T-helper 22 cell (primary cell): ENCODE results near the gene PLCXD1.
A peak's percentile ranks its signal among the peaks of the same experiment; 100 is the strongest.
"Not testable (repeated sequence)": the region's sequence is repeated elsewhere in the genome, so short reads cannot be mapped to it uniquely, and the experiment has no call there.

Experiments
- DNase-seq: peaks from one replicate; pipeline ENCODE4 v3.0.0-alpha.2; 2020; ENCODE audit warnings: low read depth

PLCXD1 gene

GRCh38 chrX:316351-317325 is 35.5 kb downstream of the PLCXD1 start:
- no peak for DNase-seq

- no peak for DNase-seq
Measured at GRCh38 chrX:317424-318067, 36.4 kb downstream of the PLCXD1 start.

GRCh38 chrX:318068-318738 is 37.0 kb downstream of the PLCXD1 start:
- peak; percentile 99 for DNase-seq

DNA sequence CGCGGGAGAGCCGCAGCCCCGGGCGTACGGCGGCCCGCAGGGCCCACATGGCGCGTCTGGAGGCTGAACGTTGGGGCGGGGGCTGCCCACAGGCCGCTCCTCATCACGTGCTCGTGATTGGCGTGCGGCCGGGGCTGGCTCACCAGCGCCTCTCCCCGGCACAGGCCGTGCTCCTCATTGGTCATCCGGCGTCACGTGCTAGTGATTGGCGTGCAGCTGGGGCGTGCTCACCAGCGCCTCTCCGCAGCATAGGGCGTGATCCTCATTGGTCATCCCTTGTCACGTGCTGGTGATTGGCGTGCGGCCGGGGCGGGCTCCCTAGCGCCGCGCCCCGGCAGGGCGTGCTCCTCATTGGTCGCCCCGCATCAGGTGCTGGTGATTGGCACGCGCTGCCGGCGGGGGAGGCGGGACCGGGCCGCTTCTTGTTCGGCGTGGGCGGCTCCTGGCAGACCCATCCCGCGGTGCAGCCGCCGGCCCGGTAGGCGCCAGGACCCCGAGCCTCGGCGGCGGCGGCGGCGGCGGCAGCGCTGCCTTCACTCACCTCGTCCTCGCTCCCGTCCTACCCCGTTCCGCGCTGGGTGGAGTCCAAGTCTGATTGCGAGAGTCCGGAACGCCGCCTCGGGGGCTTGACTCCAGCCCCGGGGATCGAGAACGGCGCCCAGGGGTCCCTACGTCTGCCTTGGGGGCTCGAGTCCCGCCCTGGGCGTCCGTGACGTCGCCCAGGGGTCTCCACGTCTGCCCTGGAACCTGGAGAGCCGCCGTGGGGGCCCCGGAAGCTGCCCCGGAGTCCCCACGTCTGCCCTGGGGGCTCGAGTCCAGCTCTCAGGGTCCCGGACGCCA is 37.8 kb downstream of the PLCXD1 start, which contains the start of gene GTPBP6:
TSS of gene GTPBP6 (minus strand) at position 58 of the 840 bp plus-strand sequence. CDS start at position 49, 9 bp downstream.
- peak; percentile 100 for DNase-seq

DNA sequence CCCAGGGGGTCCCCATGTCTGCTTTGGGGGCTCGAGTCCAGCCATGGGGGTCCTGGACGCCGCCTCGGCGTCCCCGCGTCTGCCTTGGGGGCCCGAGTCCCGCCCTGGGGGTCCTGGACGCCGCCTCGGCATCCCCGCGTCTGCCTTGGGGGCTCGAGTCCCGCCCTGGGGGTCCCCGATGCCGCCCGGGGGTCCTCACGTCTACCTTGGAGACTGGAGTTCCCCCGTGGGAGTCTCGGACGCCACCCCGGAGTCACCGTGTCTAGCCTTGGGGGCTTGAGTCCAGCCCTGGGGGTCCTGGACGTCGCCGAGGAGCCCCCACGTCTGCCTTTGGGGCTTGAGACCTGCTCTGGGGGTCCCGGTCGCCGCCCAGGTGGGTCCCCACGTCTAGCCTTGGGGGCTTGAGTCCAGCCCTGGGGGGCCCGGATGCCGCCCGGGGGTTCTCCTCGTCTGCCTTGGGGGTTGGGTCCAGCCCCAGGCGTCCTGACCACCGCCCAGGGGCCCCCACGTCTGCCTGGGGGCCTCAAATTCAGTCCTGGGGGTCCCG is 38.5 kb downstream of the PLCXD1 start:
- DNase-seq, result no peak

- no peak for DNase-seq
Measured at GRCh38 chrX:320126-320783, 39.1 kb downstream of the PLCXD1 start.

DNA sequence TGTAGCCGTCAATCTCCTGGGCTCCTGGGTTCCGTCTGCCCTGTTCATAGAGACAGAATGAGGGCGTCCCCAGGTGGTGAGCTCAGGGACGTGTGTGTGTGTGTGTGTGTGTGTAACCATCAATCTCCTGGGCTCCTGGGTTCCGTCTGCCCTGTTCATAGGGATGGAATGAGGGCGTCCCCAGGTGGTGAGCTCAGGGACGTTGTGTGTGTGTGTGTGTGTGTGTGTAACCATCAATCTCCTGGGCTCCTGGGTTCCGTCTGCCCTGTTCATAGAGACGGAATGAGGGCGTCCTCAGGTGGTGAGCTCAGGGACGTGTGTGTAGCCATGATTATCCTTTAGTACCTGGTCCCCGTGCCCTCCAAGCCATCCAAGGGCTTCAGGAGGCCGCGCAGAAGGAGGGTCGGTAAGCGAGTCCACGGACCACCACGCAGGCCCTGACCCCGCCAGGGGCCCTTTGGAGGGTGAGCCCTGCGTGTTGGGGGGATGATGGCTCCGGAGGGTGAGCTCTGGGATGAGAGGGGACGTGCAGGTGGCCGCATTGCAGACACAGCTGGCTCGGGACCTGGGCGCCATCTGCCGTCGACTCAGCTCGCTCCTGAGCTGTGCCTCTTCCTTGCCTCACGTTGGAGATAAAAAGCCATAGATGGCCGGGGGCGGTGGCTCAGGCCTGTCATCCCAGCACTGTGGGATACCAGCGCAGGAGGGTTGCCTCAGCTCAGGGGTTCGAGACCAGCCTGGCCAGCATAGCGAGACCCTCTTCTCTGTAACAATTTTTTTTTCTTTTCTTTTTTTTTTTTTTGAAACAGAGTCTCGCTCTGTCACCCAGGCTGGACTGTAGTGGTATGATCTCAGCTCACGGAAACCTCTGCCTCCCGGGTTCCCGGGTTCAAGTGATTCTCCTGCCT is 42.8 kb downstream of the PLCXD1 start:
- no peak for DNase-seq

DNA sequence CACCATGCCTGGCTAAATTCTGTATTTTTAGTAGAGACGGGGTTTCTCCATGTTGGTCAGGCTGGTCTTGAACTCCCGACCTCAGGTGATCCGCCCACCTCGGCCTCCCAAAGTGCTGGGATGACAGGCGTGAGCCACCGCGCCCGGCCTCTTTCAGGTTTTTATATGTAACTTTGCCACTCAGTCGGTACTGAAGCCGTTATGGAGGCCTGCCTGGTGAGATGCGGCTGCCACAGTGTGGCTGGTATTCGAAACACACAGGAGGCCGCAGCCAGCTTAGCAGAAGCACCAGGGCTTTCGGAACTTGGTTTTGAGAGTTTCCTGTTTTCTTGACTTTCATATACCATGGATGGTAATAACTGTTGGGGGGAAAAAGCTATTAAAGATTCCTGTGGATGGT is 43.5 kb downstream of the PLCXD1 start:
- not testable (repeated sequence) for DNase-seq

DNA sequence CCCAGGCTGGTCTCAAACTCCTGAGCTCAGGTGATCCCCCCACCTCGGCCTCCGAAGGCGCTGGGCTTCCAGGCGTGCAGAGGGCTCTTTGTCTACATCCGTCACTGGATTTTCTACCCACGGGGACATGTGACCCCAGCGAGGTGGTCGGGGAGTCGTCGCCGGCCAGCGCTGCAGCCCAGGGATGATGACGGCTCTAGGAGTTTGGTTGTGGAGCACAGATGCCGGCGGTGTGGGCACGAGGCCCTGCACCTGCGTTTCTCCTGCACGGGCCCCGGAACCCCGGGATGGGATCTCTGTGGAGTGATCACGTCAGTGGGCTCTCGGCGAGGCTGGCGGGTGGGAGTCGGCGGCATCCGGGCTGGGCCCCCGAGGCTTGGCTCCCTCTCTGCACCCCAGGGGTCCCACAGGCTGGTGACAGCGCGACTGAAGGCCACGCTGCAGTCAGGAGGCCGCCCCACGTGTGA is 46.5 kb downstream of the PLCXD1 start:
- DNase-seq, result no peak

DNA sequence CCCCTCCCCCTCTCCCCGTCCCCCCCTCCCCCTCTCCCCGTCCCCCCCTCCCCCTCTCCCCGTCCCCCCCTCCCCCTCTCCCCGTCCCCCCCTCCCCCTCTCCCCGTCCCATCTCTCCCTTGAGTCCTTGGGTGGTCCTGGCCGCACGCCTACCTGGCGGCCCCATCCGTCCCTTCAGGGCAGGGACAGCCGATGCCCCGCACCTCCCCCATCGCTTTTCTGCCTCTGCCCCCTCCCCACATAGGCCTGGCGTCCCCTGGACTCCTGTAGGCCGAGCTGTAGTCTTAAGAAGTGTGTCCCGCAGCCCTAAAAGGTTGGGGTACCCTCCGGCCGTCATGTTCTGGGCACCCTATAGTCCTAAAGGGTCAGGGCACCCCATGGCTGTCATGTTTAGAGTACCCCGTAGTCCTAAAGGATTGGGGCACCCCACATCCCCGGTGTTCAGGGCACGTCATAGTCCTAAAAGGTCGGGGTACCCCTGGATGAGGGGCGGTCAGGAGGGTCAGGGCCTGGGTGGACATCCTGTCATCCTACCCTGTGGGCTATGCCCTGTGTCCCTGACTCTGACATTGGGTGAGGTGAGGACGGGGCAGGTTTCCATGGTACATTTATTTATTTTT is 48.2 kb downstream of the PLCXD1 start:
- DNase-seq, result no peak

- DNase-seq, result not testable (repeated sequence)
Measured at GRCh38 chrX:330141-330725, 49.1 kb downstream of the PLCXD1 start.

DNA sequence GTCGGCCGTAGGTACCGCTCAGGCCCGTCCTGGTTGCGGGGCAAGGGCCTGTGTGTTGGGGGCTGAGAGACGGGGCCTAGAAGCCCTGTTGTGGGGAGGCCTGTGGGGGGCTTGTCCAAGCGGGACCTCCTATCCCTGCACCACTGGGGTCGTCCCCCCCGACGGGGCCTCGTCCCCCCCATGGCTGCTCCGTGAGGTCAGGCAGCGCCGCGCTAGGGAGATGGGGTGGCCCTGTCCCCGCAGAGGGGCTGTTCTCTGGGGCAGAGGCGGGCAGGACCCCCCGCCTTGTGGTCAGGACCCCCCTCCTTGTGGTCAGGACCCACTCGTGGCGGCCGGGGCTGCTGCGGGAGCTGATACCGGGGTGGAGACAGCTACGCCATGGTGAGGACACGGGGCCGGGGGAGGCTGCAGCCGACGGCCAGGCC is 49.6 kb downstream of the PLCXD1 start:
- DNase-seq, result no peak

DNA sequence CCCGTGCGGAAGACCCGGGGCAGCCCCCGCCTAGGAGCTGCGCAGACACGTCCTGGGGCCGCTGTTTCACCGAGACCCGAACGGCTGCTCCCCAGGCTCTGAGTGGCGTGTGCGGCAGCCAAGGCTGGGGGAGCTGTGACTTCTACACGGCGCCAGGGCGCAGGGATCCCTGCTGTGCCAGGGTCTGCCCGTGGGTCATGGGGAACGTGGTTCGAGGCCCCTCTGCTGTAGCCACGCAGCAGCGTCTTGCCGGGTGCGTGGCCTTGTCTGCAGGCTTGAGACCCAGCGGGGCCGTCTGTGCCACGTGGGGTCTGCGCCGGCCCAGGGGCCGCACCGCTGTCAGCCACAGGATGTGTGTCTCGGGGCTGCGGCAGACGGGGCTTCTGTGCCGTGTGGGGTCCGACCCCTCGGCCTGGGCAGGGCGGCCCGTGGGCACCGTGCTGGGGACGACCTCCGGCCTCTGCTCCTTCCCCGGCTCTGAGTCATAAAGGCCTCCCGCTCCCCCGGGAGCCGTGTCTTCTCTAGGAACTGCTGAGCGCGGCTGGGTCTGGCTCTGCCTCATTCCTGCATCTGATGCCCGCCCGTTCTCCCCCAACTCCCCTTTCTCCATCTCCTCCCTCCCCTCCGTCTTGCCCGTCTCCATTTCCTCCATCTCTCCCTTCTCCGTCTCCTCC is 50.1 kb downstream of the PLCXD1 start:
- DNase-seq, result no peak

- no peak for DNase-seq
Measured at GRCh38 chrX:331825-332495, 50.8 kb downstream of the PLCXD1 start.

DNA sequence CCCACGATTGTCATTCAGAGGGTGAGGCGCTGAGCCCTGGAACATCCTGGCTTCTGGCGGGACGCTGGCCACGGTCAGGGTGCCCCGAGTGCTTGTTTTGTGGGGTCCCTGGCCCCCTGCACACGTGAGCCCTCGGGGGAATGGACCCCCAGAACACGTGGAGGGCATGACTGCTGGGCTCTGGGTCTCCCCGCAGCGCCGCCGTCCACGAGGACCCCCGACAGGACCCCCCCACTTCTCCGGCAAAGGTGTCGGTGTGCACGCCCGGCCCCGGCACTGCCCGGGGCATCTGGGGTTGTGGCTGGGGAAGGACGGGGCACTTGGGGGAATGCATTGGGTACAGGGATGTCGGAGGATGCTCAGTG is 51.3 kb downstream of the PLCXD1 start:
- no peak for DNase-seq

- no peak for DNase-seq
Measured at GRCh38 chrX:332916-333610, 51.9 kb downstream of the PLCXD1 start.
